Colon (tissue), 2 donors: Measurements from ENCODE around the gene NAPB.
"Not testable (repeated sequence)": the region's sequence is repeated elsewhere in the genome, so short reads cannot be mapped to it uniquely, and the experiment has no call there.

ENCODE experiments used
- FAIRE-seq: peaks from 2 replicates; lab custom pipeline; 2012; peaks lifted over from hg19 to GRCh38; lab: Jason Lieb, UNC
- donor health status: control.
- donor health status: control.

The NAPB gene

GRCh38 chr20:23420943-23421931 is at the start of gene NAPB:
NAPB (minus strand) TSS chr20:23421488; CDS start chr20:23421402, 86 bp downstream.
- FAIRE-seq, result no peak

GRCh38 chr20:23466961-23467360 is 45.7 kb upstream of the NAPB start:
- FAIRE-seq, result not testable (repeated sequence)

GRCh38 chr20:23461180-23461579 is 39.9 kb upstream of the NAPB start:
- FAIRE-seq, result no peak

- FAIRE-seq, result no peak
These were observed 38.3 kb upstream of the NAPB start for GRCh38 chr20:23459461-23460150.

- no peak for FAIRE-seq
These were observed 35.6 kb upstream of the NAPB start for GRCh38 chr20:23456873-23457272.

GRCh38 chr20:23456409-23456808 is 35.1 kb upstream of the NAPB start:
- FAIRE-seq, result no peak

- FAIRE-seq, result no peak
These were observed 34.4 kb upstream of the NAPB start for GRCh38 chr20:23455639-23456038.

- no peak for FAIRE-seq
These were observed 33.5 kb upstream of the NAPB start for GRCh38 chr20:23454816-23455215.

GRCh38 chr20:23453549-23454543 is 32.6 kb upstream of the NAPB start:
- FAIRE-seq, result no peak

GRCh38 chr20:23452776-23453175 is 31.5 kb upstream of the NAPB start, which contains the start of gene CST11:
CST11 (minus strand) TSS chr20:23452876; CDS start chr20:23452811, 65 bp downstream.
- no peak for FAIRE-seq

GRCh38 chr20:23451956-23452487 is 30.7 kb upstream of the NAPB start:
- no peak for FAIRE-seq

- no peak for FAIRE-seq
These were observed 29.6 kb upstream of the NAPB start for GRCh38 chr20:23450877-23451276.

GRCh38 chr20:23449421-23449820 is 28.1 kb upstream of the NAPB start:
- no peak for FAIRE-seq

GRCh38 chr20:23448167-23448566 is 26.9 kb upstream of the NAPB start:
- FAIRE-seq, result no peak

- FAIRE-seq, result no peak
These were observed 25.2 kb upstream of the NAPB start for GRCh38 chr20:23446505-23446904.

- no peak for FAIRE-seq
These were observed 24.4 kb upstream of the NAPB start for GRCh38 chr20:23445596-23446217.

GRCh38 chr20:23444859-23445258 is 23.6 kb upstream of the NAPB start:
- FAIRE-seq, result no peak

- no peak for FAIRE-seq
These were observed 21.1 kb upstream of the NAPB start for GRCh38 chr20:23442436-23442835.

- FAIRE-seq, result no peak
These were observed 20.6 kb upstream of the NAPB start for GRCh38 chr20:23441850-23442313.

- no peak for FAIRE-seq
These were observed 18.7 kb upstream of the NAPB start for GRCh38 chr20:23440004-23440403.

GRCh38 chr20:23438661-23439060 is 17.4 kb upstream of the NAPB start:
- no peak for FAIRE-seq
